Fibroblast of skin of left biceps (primary cell): Measurements from ENCODE around the gene DAP3.

Experiments
- DNase-seq, 2 experiments: peaks; one replicate each; pipeline ENCODE4 v3.0.0-alpha.2; 2013; ENCODE audit warnings: low read depth in 2 of 2

The DAP3 gene

GRCh38 chr1:155776414-155776813 is 87.5 kb downstream of the DAP3 start:
- no peak for DNase-seq

DNA sequence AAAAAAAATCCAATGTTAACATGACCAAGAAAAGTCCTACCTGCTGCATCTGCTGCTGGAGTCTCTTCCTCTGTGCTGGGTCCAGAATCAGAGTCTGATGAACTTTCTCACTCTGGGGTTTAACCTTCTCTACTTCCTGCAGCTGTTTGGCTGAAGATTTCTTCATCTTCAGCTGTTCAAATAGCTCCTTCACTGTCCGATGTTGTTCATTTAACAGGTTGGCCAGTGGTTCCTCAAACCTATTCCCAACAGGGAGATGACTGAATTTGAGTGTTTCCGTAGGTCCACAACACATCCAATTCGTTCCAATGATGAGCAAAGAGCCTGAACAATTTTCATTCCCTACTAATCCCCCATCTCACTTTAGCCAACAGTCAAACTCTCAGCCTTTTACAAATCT is 88.7 kb downstream of the DAP3 start:
- no peak for DNase-seq
